Spleen (tissue), 7 donors: ENCODE data around the gene SORCS2.

Experiments used
- POLR2A ChIP-seq, 3 donors: fragments of 450-650 bp; IDR thresholded peaks; one replicate each; pipeline ENCODE4 v1.5.1; 2017; ENCODE audit warnings: antibody characterized with exemption in 3 of 3, mild to moderate bottlenecking in 1 of 3
- TF ChIP-seq, protein P1 (sequence below), 11 experiments: fragments of 200-600 bp in 7 of 11; fragments of 450-650 bp in 4 of 11; sonication (generic) in 4 of 11; IDR thresholded peaks in 8 of 11; conservative IDR thresholded peaks in 3 of 11; 1 replicate in 7 of 11; 2 replicates in 4 of 11; pipeline versions ENCODE4 v1.4.0 to v1.8.0; 2016 to 2021; ENCODE audit warnings: antibody characterized with exemption in 11 of 11, inconsistent platforms in 4 of 11, mild to moderate bottlenecking in 1 of 11
- donor health status: DM: no; HTN: no; CAD: no; lungs with moderate emphysema.
- donor health status: DM: no; HTN: no; CAD: no.
- donor health status: DM: no; HTN: no; CAD: no.

DNA sequence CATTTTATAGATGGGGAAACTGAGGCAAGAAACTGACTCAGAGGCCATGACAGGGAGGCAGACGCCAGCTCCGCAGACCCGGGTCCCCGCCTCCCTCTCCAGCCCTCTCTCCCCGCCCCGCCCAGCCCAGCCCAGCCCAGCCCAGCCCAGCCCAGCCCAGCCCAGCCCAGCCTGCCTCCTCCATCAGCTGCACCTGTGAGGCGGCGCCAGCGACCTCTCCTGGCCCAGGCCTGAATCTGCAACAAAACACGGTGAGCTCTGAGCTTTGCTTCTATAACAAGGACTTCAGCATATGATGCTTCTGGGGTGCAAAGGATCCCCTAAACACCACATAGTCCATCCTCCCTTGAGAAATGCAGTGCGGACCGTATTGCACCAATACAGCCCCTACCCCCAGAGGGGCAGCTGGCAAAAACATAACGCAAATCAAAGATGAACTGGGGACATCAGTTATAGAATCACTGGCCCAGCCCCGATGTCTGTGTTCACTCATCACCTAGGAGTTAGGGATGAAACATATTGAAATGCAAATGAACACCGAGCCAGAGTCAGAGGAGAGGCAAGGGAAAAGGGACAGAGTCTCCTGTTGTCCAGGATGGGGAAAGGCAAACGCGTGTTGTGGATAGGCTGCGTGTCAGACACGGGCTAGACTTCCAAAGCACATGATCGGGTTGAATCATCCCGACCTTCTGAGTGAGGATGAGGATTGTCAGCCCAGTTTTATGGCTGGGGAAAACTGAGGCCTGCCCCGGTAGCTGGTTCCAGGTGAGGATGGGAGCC is 458.5 kb downstream of the SORCS2 start:
- no peak for TF ChIP-seq POLR2A (IDR thresholded peaks at IDR 0.05)
- TF ChIP-seq, protein P1, sequence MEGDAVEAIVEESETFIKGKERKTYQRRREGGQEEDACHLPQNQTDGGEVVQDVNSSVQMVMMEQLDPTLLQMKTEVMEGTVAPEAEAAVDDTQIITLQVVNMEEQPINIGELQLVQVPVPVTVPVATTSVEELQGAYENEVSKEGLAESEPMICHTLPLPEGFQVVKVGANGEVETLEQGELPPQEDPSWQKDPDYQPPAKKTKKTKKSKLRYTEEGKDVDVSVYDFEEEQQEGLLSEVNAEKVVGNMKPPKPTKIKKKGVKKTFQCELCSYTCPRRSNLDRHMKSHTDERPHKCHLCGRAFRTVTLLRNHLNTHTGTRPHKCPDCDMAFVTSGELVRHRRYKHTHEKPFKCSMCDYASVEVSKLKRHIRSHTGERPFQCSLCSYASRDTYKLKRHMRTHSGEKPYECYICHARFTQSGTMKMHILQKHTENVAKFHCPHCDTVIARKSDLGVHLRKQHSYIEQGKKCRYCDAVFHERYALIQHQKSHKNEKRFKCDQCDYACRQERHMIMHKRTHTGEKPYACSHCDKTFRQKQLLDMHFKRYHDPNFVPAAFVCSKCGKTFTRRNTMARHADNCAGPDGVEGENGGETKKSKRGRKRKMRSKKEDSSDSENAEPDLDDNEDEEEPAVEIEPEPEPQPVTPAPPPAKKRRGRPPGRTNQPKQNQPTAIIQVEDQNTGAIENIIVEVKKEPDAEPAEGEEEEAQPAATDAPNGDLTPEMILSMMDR (IDR thresholded peaks at IDR 0.05 in 8 of 11, conservative IDR thresholded peaks at IDR 0.05 in 3 of 11): no peak
